ENCODE measurements around the gene ALAS1. TPM values are rescaled to one million over a fixed set of nuclear protein-coding genes. Genes with fewer than 3 reads are reported as not detected.
A peak's percentile ranks its signal among the peaks of the same experiment; 100 is the strongest.

The ALAS1 gene
- polyA plus RNA-seq, 1 donor from 2014 or later: 24.8 TPM

- no peaks in the 10 kb centered on the region for H3K27me3 Mint-ChIP-seq
- H3K27ac Mint-ChIP-seq: no peak overlapping the region
- peaks cover 2% of the 10 kb centered on the region for H3K36me3 Mint-ChIP-seq
- no peaks in the 10 kb centered on the region for H3K9me3 Mint-ChIP-seq
- H3K4me3 Mint-ChIP-seq: no peak overlapping the region
- H3K4me1 Mint-ChIP-seq: peaks cover 5 to 15% (median 7%) of the 10 kb centered on the region in 3 donors
These were observed 13.3 kb upstream of the ALAS1 start for GRCh38 chr3:52184690-52185089.

GRCh38 chr3:52185311-52185710 lies 12.6 kb upstream of the ALAS1 start:
- H3K4me3 Mint-ChIP-seq: no peak overlapping the region
- H3K27me3 Mint-ChIP-seq: no peaks in the 10 kb centered on the region
- H3K4me1 Mint-ChIP-seq: peaks cover 2 to 12% (median 4%) of the 10 kb centered on the region in 3 donors
- no peak overlapping the region for H3K27ac Mint-ChIP-seq
- peaks cover 2% of the 10 kb centered on the region for H3K36me3 Mint-ChIP-seq
- no peaks in the 10 kb centered on the region for H3K9me3 Mint-ChIP-seq

GRCh38 chr3:52185837-52186236 lies 12.1 kb upstream of the ALAS1 start:
- Mint-ChIP-seq H3K36me3 (peaks cover 2% of the 10 kb centered on the region), H3K27ac (no peak overlapping the region), H3K27me3 (no peaks in the 10 kb centered on the region), H3K4me1 (peaks cover 0 to 9% (median 0%) of the 10 kb centered on the region in 3 donors), H3K4me3 (no peak overlapping the region), H3K9me3 (no peaks in the 10 kb centered on the region)

- Mint-ChIP-seq H3K4me3 (peak overlapping the region in 1 of 4 donors; percentile 38), H3K27ac (no peak overlapping the region), H3K27me3 (no peaks in the 10 kb centered on the region), H3K36me3 (peaks cover 2% of the 10 kb centered on the region), H3K4me1 (peaks cover 0 to 7% (median 0%) of the 10 kb centered on the region in 3 donors), H3K9me3 (no peaks in the 10 kb centered on the region)
These were observed 11.2 kb upstream of the ALAS1 start for GRCh38 chr3:52186729-52187128.

GRCh38 chr3:52188556-52188955 lies 9.4 kb upstream of the ALAS1 start:
- no peaks in the 10 kb centered on the region for H3K9me3 Mint-ChIP-seq
- H3K27ac Mint-ChIP-seq: no peak overlapping the region
- H3K4me3 Mint-ChIP-seq: no peak overlapping the region
- peaks cover 2% of the 10 kb centered on the region for H3K36me3 Mint-ChIP-seq
- no peaks in the 10 kb centered on the region for H3K27me3 Mint-ChIP-seq
- peaks cover 0 to 7% (median 0%) of the 10 kb centered on the region in 3 donors for H3K4me1 Mint-ChIP-seq

GRCh38 chr3:52190294-52191074 lies 7.5 kb upstream of the ALAS1 start:
- H3K4me3 Mint-ChIP-seq: no peak overlapping the region
- H3K27me3 Mint-ChIP-seq: no peaks in the 10 kb centered on the region
- H3K36me3 Mint-ChIP-seq: peaks cover 2% of the 10 kb centered on the region
- H3K9me3 Mint-ChIP-seq: no peaks in the 10 kb centered on the region
- peak overlapping the region in 1 of 3 donors; percentile 59 for H3K27ac Mint-ChIP-seq
- peaks cover 0 to 7% (median 0%) of the 10 kb centered on the region in 3 donors for H3K4me1 Mint-ChIP-seq

- Mint-ChIP-seq H3K27ac (no peak overlapping the region), H3K9me3 (no peaks in the 10 kb centered on the region), H3K36me3 (peaks cover 2% of the 10 kb centered on the region), H3K4me1 (peaks cover 0 to 7% (median 0%) of the 10 kb centered on the region in 3 donors), H3K4me3 (no peak overlapping the region), H3K27me3 (no peaks in the 10 kb centered on the region)
These were observed 6.3 kb upstream of the ALAS1 start for GRCh38 chr3:52191663-52192062.

GRCh38 chr3:52193065-52193464 lies 4.9 kb upstream of the ALAS1 start:
- H3K9me3 Mint-ChIP-seq: no peaks in the 10 kb centered on the region
- no peak overlapping the region for H3K27ac Mint-ChIP-seq
- peaks cover 4 to 16% (median 8%) of the 10 kb centered on the region in 3 donors for H3K4me1 Mint-ChIP-seq
- no peaks in the 10 kb centered on the region for H3K36me3 Mint-ChIP-seq
- H3K4me3 Mint-ChIP-seq: peak overlapping the region in 1 of 4 donors; percentile 69
- no peaks in the 10 kb centered on the region for H3K27me3 Mint-ChIP-seq

GRCh38 chr3:52194485-52195290 lies 3.3 kb upstream of the ALAS1 start:
- Mint-ChIP-seq H3K4me1 (peaks cover 8 to 18% (median 12%) of the 10 kb centered on the region in 3 donors), H3K36me3 (no peaks in the 10 kb centered on the region), H3K27me3 (no peaks in the 10 kb centered on the region), H3K27ac (no peak overlapping the region), H3K4me3 (no peak overlapping the region), H3K9me3 (no peaks in the 10 kb centered on the region)

GRCh38 chr3:52195291-52195597 lies 2.7 kb upstream of the ALAS1 start:
- Mint-ChIP-seq H3K36me3 (peaks cover 2% of the 10 kb centered on the region), H3K4me1 (peaks cover 11 to 19% (median 14%) of the 10 kb centered on the region in 3 donors), H3K9me3 (no peaks in the 10 kb centered on the region), H3K27ac (no peak overlapping the region), H3K4me3 (peak overlapping the region in 1 of 4 donors; percentile 12), H3K27me3 (no peaks in the 10 kb centered on the region)

- no peaks in the 10 kb centered on the region for H3K9me3 Mint-ChIP-seq
- H3K27ac Mint-ChIP-seq: peak overlapping the region in 2 of 3 donors; percentile 22 to 29
- H3K4me3 Mint-ChIP-seq: peak overlapping the region in 1 of 4 donors; percentile 12
These were observed 2.1 kb upstream of the ALAS1 start for GRCh38 chr3:52195823-52196331.

GRCh38 chr3:52196977-52197376 lies 983 bp upstream of the ALAS1 start:
- Mint-ChIP-seq H3K4me3 (peak overlapping the region; percentile 21 to 99 (median 94)), H3K9me3 (no peaks in the 10 kb centered on the region), H3K27me3 (no peaks in the 10 kb centered on the region), H3K36me3 (peaks cover 3% of the 10 kb centered on the region), H3K27ac (peak overlapping the region in 2 of 3 donors; percentile 81 to 95), H3K4me1 (peaks cover 13 to 24% (median 14%) of the 10 kb centered on the region in 3 donors)

More at GRCh38 chr3:52195823-52196331, 2.1 kb upstream of the ALAS1 start:
- H3K4me1 Mint-ChIP-seq: peaks cover 13 to 19% (median 14%) of the 10 kb centered on the region in 3 donors
- peaks cover 2% of the 10 kb centered on the region for H3K36me3 Mint-ChIP-seq
- no peaks in the 10 kb centered on the region for H3K27me3 Mint-ChIP-seq

GRCh38 chr3:52197499-52197841 lies 490 bp upstream of the ALAS1 start:
- H3K36me3 Mint-ChIP-seq: peaks cover 3% of the 10 kb centered on the region
- H3K27ac Mint-ChIP-seq: peak overlapping the region; percentile 81 to 95 (median 89)
- no peaks in the 10 kb centered on the region for H3K27me3 Mint-ChIP-seq
- peak overlapping the region; percentile 90 to 99 (median 94) for H3K4me3 Mint-ChIP-seq
- peaks cover 14 to 28% (median 16%) of the 10 kb centered on the region in 3 donors for H3K4me1 Mint-ChIP-seq
- H3K9me3 Mint-ChIP-seq: no peaks in the 10 kb centered on the region

- Mint-ChIP-seq H3K9me3 (no peaks in the 10 kb centered on the region), H3K4me1 (peaks cover 14 to 30% (median 22%) of the 10 kb centered on the region in 3 donors), H3K36me3 (peaks cover 3% of the 10 kb centered on the region)
These were observed 966 bp downstream of the ALAS1 start for GRCh38 chr3:52198643-52199608.

More at GRCh38 chr3:52198643-52199608, 966 bp downstream of the ALAS1 start:
- Mint-ChIP-seq H3K27me3 (no peaks in the 10 kb centered on the region), H3K4me3 (peak overlapping the region; percentile 90 to 99 (median 94)), H3K27ac (peak overlapping the region; percentile 81 to 95 (median 89))
